B cell (primary cell): Measurements from ENCODE around the gene WDFY4. TPM values are rescaled to one million over a fixed set of nuclear protein-coding genes. Genes with fewer than 3 reads are reported as not detected.

Source experiments
- ATAC-seq: fragments of 200-7000 bp; cut with Tn5 transposase; one replicate; pipeline ENCODE4 v1.10.0; 2021; ENCODE audit warnings: low read depth, mild to moderate bottlenecking, moderate number of reproducible peaks, moderate library complexity
- CTCF ChIA-PET: fragments of 350-600 bp; sonication (Branson Sonifier 250); formaldehyde crosslinking; loops from one replicate; lab custom pipeline; 2021; ENCODE audit warnings: antibody characterized with exemption, inconsistent platforms; lab: Charles Lee
- POLR2A ChIA-PET: fragments of 350-600 bp; sonication (Branson Sonifier 250); formaldehyde crosslinking; loops from one replicate; lab custom pipeline; 2021; ENCODE audit warnings: antibody characterized with exemption; lab: Charles Lee
- DNase-seq: peaks from one replicate; pipeline ENCODE4 v3.0.0; 2013
- H2AFZ ChIP-seq: 2 replicates; pipeline ENCODE4 v1.6.1; 2012; ENCODE audit warnings: mild to moderate bottlenecking, low read depth, low read length; ENCODE audit not compliant: insufficient read depth, poor library complexity, severe bottlenecking
- H3K27ac ChIP-seq, 2 donors: 1 replicate in 1 of 2; 2 replicates in 1 of 2; pipeline ENCODE4 v1.5.1; 2012 to 2013; ENCODE audit warnings: low read length in 2 of 2, mild to moderate bottlenecking in 2 of 2, moderate library complexity in 1 of 2
- H3K27me3 ChIP-seq, 4 experiments: fragments of 200-600 bp in 1 of 4; sonication (generic) in 1 of 4; replicated peaks in 1 of 4; 1 replicate in 2 of 4; 2 replicates in 2 of 4; pipeline versions ENCODE4 v1.6.1 to v1.7.0; 2013 to 2016; ENCODE audit warnings: low read length in 3 of 4, mild to moderate bottlenecking in 2 of 4, mixed read lengths in 1 of 4, moderate library complexity in 1 of 4; ENCODE audit not compliant: insufficient read depth in 4 of 4, control insufficient read depth in 3 of 4; ENCODE audit errors: control extremely low read depth in 1 of 4
- H3K36me3 ChIP-seq, 2 experiments: replicated peaks in 1 of 2; 1 replicate in 1 of 2; 2 replicates in 1 of 2; pipeline versions ENCODE4 v1.6.1 to v1.7.1; 2013; ENCODE audit warnings: low read length in 1 of 2; ENCODE audit not compliant: insufficient read depth in 2 of 2, control insufficient read depth in 1 of 2; ENCODE audit errors: control extremely low read depth in 1 of 2, extremely low read depth in 1 of 2
- H3K4me1 ChIP-seq, 2 donors: fragments of 200-600 bp in 1 of 2; sonication (generic) in 1 of 2; 1 replicate in 1 of 2; 2 replicates in 1 of 2; pipeline versions ENCODE4 v1.5.1 to v1.6.1; 2013 to 2017; ENCODE audit warnings: low read length in 2 of 2; ENCODE audit not compliant: control insufficient read depth in 2 of 2, insufficient read depth in 2 of 2
- H3K4me2 ChIP-seq: replicated peaks from 2 replicates; pipeline ENCODE3; 2012; ENCODE audit warnings: mild to moderate bottlenecking, low read depth, low read length; ENCODE audit not compliant: poor library complexity, severe bottlenecking
- H3K4me3 ChIP-seq, 5 experiments: fragments of 200-600 bp in 1 of 5; sonication (generic) in 1 of 5; 1 replicate in 3 of 5; 2 replicates in 2 of 5; pipeline versions ENCODE4 v1.5.1 to v1.7.0; 2011 to 2016; ENCODE audit warnings: low read length in 4 of 5, mild to moderate bottlenecking in 4 of 5, low read depth in 2 of 5, control low read depth in 1 of 5, moderate library complexity in 1 of 5; ENCODE audit not compliant: insufficient read depth in 1 of 5; ENCODE audit errors: control extremely low read depth in 1 of 5, extremely low read depth in 1 of 5
- H3K79me2 ChIP-seq: fragments of 200-600 bp; sonication (generic); one replicate; pipeline ENCODE4 v1.6.0; 2016; ENCODE audit warnings: low read length; ENCODE audit not compliant: control insufficient read depth, insufficient read depth
- H3K9ac ChIP-seq: fragments of 200-600 bp; sonication (generic); 2 replicates; pipeline ENCODE4 v1.6.1; 2017; ENCODE audit warnings: mild to moderate bottlenecking, low read length, moderate library complexity
- H3K9me3 ChIP-seq, 3 donors: one replicate each; pipeline versions ENCODE4 v1.6.1 to v1.7.1; 2013; ENCODE audit warnings: low read length in 2 of 3; ENCODE audit not compliant: control insufficient read depth in 2 of 3, insufficient read depth in 1 of 3; ENCODE audit errors: control extremely low read depth in 1 of 3
- H4K20me1 ChIP-seq: 2 replicates; pipeline ENCODE4 v1.6.0; 2012; ENCODE audit warnings: mild to moderate bottlenecking, low read length; ENCODE audit not compliant: insufficient read depth, control insufficient read depth, poor library complexity, severe bottlenecking
- H3K27ac Mint-ChIP-seq: one replicate; pipeline ENCODE4 v1.8.0; 2021; ENCODE audit warnings: mixed read lengths
- H3K27me3 Mint-ChIP-seq: one replicate; pipeline ENCODE4 v1.8.0; 2021; ENCODE audit warnings: mixed read lengths
- H3K4me1 Mint-ChIP-seq: one replicate; pipeline ENCODE4 v1.8.0; 2021; ENCODE audit warnings: mixed read lengths
- H3K4me3 Mint-ChIP-seq: one replicate; pipeline ENCODE4 v1.8.0; 2021; ENCODE audit warnings: mixed read lengths
- H3K9me3 Mint-ChIP-seq: one replicate; pipeline ENCODE4 v1.8.0; 2022; ENCODE audit warnings: mixed read lengths; ENCODE audit not compliant: insufficient read depth
- CTCF ChIP-seq: fragments of 200-600 bp; IDR thresholded peaks from one replicate; pipeline ENCODE4 v1.8.0; 2022; ENCODE audit warnings: antibody characterized with exemption, mild to moderate bottlenecking
- EZH2 ChIP-seq: IDR thresholded peaks from 2 replicates; pipeline ENCODE4 v1.6.1; 2012; ENCODE audit warnings: borderline replicate concordance, low read depth, mild to moderate bottlenecking, moderate library complexity, low read length; ENCODE audit not compliant: insufficient read depth, poor library complexity, severe bottlenecking
- WGBS: methylation state at CpG from one replicate; pipeline ENCODE4 v1.1.5; 2013; ENCODE audit warnings: missing lambda C conversion rate; ENCODE audit not compliant: insufficient coverage; 5-methylcytosine and 5-hydroxymethylcytosine counted together
- intact Hi-C: fragments of 100-400 bp; cut with micrococcal nuclease; formaldehyde crosslinking; loops from one replicate; pipeline ENCODE4 v1.10.0; 2022
- polyA plus RNA-seq: library from polyadenylated mRNA; depleted of rRNA; stranded (reverse); fragments of >200 nt; gene quantifications from 2 replicates; pipeline ENCODE4 v1.2.3, GENCODE V29; 2012
- total RNA-seq, 2 donors: library from RNA; stranded (reverse); fragments of 120-200 nt in 1 of 2; gene quantifications; 1 replicate in 1 of 2; 2 replicates in 1 of 2; pipeline versions ENCODE4 v1.2.3 to v1.2.4, GENCODE V29; 2013 to 2022

Gene WDFY4
- total and polyA plus RNA-seq, 2 donors (not counting 1 experiment from before 2014, with no cell fraction given) = 262 to 560 TPM

- H3K4me1 Mint-ChIP-seq = no peaks in the 10 kb centered on the region
- DNase-seq = no peak
- CTCF ChIA-PET = interaction anchor here (0.6 kb wide), 1 partner anchor 290 kb away, joined by 3 read pairs; no protein-coding TSS in a partner anchor
- Histone ChIP-seq H3K4me2 (no peak overlapping the region), H3K4me1 (no peaks in the 10 kb centered on the region), H3K9ac (no peak overlapping the region), H4K20me1 (peaks cover 14% of the 10 kb centered on the region), H3K27ac (no peak overlapping the region), H3K9me3 (no peaks in the 10 kb centered on the region), H3K27me3 (no peaks in the 10 kb centered on the region), H3K36me3 (peaks cover 6 to 98% of the 10 kb centered on the region in 2 experiments), H3K4me3 (no peak overlapping the region), H2AFZ (no peak overlapping the region), H3K79me2 (no peaks in the 10 kb centered on the region)
- no peak overlapping the region for H3K4me3 Mint-ChIP-seq
- ATAC-seq = no peak
- H3K27me3 Mint-ChIP-seq = no peaks in the 10 kb centered on the region
- TF ChIP-seq EZH2 = no peak
- TF ChIP-seq CTCF = no peak
- H3K27ac Mint-ChIP-seq = no peak overlapping the region
- no peaks in the 10 kb centered on the region for H3K9me3 Mint-ChIP-seq
- WGBS = 92% methylated on average over 1 of the region's 2 CpGs
- POLR2A ChIA-PET = no interaction called here
- intact Hi-C loops = no loop called here
Measured at GRCh38 chr10:48948470-48949037, 263.9 kb downstream of the WDFY4 start.

GRCh38 chr10:48951707-48952106 is 267.0 kb downstream of the WDFY4 start:
- no peak for TF ChIP-seq CTCF
- TF ChIP-seq EZH2 = no peak
- POLR2A ChIA-PET = no interaction called here
- Histone ChIP-seq H3K36me3 (peaks cover 6 to 95% of the 10 kb centered on the region in 2 experiments), H3K9ac (no peak overlapping the region), H3K9me3 (no peaks in the 10 kb centered on the region), H3K4me2 (no peak overlapping the region), H4K20me1 (peaks cover 14% of the 10 kb centered on the region), H3K4me3 (no peak overlapping the region), H2AFZ (no peak overlapping the region), H3K4me1 (no peaks in the 10 kb centered on the region), H3K79me2 (no peaks in the 10 kb centered on the region), H3K27ac (no peak overlapping the region), H3K27me3 (no peaks in the 10 kb centered on the region)
- Mint-ChIP-seq H3K4me3 (no peak overlapping the region), H3K27me3 (no peaks in the 10 kb centered on the region), H3K27ac (no peak overlapping the region), H3K4me1 (no peaks in the 10 kb centered on the region), H3K9me3 (no peaks in the 10 kb centered on the region)
- no peak for ATAC-seq
- no peak for DNase-seq
- CTCF ChIA-PET = no interaction called here
- intact Hi-C loops = no loop called here
- 96% methylated on average over 7 of the region's 7 CpGs for WGBS
